A549 treated with Mapracorat at 1 μM for 4 hours (cell line): ENCODE results near the gene PDE6C. TPM values are rescaled to one million over a fixed set of nuclear protein-coding genes. Genes with fewer than 3 reads are reported as not detected.

Source experiments
- total RNA-seq: library from RNA; stranded (reverse); fragments of 200-300 nt; extraction: Qiagen RNA extraction; gene quantifications from 5 replicates; pipeline ENCODE4 v1.2.3, GENCODE V29; 2022

PDE6C gene
- total RNA-seq, result not detected in 5 replicates

DNA sequence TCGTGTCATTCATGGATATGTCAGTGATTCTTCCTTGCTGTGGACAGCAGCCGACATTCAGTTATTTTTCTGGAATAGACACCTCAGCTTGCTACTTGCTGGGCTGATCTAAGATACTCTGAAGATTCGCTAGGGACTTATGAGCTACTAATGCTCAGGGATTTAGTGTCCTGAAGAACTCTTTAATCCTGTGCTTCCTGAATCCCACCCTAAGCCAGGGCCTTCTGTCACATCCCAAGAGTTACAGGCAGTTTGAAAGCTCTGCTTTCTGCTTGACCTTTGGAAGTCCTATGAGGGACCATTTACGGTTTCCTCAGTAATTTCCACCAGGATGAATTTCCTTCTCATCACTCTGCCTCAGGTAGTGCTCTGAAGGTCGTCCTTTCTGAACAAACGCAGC is at the start of gene PDE6C:
Gene PDE6C, plus strand, starts transcription at position 227 of the 400 bp plus-strand sequence. CDS start 189 bp downstream, outside the sequence.

DNA sequence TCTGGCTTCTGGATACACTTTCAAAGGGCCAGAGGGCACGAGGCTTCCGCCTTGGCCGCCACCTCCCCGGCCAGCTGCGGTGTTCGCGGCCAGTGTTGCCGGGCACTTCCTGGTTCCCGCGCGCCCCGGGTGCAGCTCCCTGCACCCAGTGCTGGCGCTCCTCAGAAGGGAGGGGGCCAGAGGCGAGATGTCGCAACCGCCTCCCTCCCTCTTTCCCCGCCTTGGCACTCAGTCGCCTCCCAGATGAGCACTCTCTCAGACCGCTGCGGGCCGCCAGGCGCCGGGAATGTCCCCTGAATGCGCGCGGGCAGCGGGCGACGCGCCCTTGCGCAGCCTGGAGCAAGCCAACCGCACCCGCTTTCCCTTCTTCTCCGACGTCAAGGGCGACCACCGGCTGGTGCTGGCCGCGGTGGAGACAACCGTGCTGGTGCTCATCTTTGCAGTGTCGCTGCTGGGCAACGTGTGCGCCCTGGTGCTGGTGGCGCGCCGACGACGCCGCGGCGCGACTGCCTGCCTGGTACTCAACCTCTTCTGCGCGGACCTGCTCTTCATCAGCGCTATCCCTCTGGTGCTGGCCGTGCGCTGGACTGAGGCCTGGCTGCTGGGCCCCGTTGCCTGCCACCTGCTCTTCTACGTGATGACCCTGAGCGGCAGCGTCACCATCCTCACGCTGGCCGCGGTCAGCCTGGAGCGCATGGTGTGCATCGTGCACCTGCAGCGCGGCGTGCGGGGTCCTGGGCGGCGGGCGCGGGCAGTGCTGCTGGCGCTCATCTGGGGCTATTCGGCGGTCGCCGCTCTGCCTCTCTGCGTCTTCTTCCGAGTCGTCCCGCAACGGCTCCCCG is 45.7 kb upstream of the PDE6C start, which contains the start of gene FFAR4:
Gene FFAR4, plus strand, starts transcription at position 231 of the 842 bp plus-strand sequence. Its CDS starts 56 bp downstream, at position 287.

DNA sequence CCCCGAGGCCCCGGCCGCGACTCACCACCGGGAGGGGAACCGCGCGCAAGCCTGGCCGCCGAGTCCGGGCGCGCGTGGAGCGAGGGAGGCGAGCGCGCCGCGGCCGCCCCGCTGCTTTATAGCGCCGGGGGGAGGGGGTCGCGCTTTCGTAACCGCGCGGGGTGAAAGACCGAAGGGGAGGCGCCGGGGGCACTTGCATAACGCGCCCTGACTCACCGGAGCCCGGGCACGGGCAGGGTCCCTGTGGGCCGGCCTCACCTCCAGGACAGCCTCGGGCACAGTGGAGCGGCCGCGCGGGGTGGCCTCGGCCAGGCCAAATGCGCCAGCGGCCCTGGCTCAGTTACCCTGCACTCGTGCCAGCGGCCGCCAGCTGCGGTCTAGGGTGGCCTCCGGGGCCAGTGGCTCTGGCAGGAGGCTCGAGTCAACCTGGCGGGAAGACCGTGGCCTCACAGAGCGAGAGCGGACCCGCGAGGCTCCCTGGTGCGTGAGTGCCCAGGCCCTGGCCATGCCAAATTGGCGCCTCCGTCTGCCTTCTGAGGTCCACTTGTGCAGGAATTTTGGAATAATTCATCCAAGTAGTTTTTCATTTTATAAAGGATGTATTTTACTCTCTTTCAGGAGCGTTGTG is 11.1 kb upstream of the PDE6C start, which contains the start of gene RBP4:
Gene RBP4, minus strand, starts transcription at position 90 of the 628 bp plus-strand sequence. CDS start 207 bp downstream, outside the sequence.

DNA sequence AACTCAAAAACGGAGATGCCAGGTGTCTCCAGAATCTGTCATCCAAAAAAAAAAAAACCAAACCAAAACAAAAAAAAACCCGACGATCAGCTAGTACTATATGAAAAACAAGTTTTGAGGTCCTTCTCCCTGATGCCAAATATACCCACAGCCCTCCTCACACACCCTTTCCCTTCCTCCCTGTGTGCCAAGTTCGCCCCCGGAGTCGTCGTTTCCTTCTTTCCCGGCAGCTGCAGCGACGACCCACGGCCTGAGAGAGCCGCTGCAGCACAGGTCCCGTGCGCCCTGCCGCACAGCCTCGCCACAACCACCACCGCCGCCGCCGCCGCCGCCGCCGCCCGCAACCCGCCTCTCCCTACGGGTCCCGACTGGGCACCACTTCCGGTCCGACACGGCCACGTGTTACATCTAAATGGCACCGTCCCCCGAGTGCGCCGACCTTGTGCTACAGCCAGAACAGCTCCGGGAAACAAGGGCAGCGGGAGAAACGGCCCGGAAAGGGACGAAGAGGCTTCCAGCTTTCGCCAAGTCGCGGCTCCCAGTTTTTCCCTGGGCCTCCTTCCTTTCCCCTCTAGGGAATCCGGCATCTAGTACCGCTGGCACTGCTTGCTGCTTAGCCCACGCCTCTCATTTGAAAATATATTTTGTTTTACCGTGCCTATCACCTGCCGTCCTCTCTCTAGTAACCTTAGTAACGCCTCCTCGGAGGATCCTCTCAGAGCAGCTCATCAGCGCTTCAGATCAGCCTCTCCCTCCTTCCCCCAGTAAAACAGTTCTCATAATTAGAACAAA is 90.1 kb downstream of the PDE6C start, which contains the start of gene FRA10AC1:
Gene FRA10AC1, minus strand, starts transcription at position 383 of the 792 bp plus-strand sequence. CDS start 2,486 bp downstream, outside the sequence.

Other genes with a start within 250 kb of the PDE6C start
- 179 to 227 TPM (median 222 TPM) in 5 replicates for gene MYOF, start 130.2 kb upstream of the PDE6C start, total RNA-seq
- 57.5 to 72.2 TPM (median 65.1 TPM) in 5 replicates for gene CEP55, start 115.9 kb upstream of the PDE6C start, total RNA-seq
- gene FFAR4, start 45.9 kb upstream of the PDE6C start, total RNA-seq, result 0.07 to 0.29 TPM (median 0.15 TPM) in 5 replicates
- 6.0 to 11.8 TPM (median 9.4 TPM) in 5 replicates for gene RBP4, start 11.3 kb upstream of the PDE6C start, total RNA-seq
- 4.9 to 5.6 TPM (median 5.5 TPM) in 5 replicates for gene FRA10AC1, start 90.1 kb downstream of the PDE6C start, total RNA-seq
- gene LGI1, start 145.4 kb downstream of the PDE6C start, total RNA-seq, result not detected in 5 replicates